K562 (cell line): ENCODE results near the gene SLC4A1. TPM values are rescaled to one million over a fixed set of nuclear protein-coding genes. Genes with fewer than 3 reads are reported as not detected.
A peak's percentile ranks its signal among the peaks of the same experiment; 100 is the strongest.

Source experiments
- C11orf30 ChIP-seq: fragments of 450-650 bp; IDR thresholded peaks from 2 replicates; pipeline ENCODE4 v1.6.1; 2016; ENCODE audit warnings: low read depth, mild to moderate bottlenecking
- CBFA2T3 ChIP-seq: fragments of 450-650 bp; IDR thresholded peaks from 2 replicates; pipeline ENCODE4 v1.6.1; 2017
- CBX8 ChIP-seq: fragments of 200-600 bp; sonication (generic); IDR thresholded peaks from 2 replicates; pipeline ENCODE4 v1.6.1; 2012; ENCODE audit warnings: borderline replicate concordance, mixed run types, low read depth, mild to moderate bottlenecking, moderate library complexity, mixed read lengths, low read length, control low read depth, inconsistent platforms; ENCODE audit not compliant: poor library complexity, severe bottlenecking; ENCODE audit errors: extremely low read depth
- CREM ChIP-seq: IDR thresholded peaks from 2 replicates; pipeline ENCODE4 v1.6.1; 2014; ENCODE audit warnings: antibody characterized with exemption, low read depth
- DPF2 ChIP-seq: fragments of 450-650 bp; IDR thresholded peaks from 2 replicates; pipeline ENCODE4 v1.6.1; 2016
- E2F6 ChIP-seq, 2 experiments: IDR thresholded peaks; 2 replicates each; pipeline ENCODE4 v1.6.1; 2011; ENCODE audit warnings: borderline replicate concordance in 1 of 2, control low read depth in 1 of 2, low read depth in 1 of 2, low read length in 1 of 2, mild to moderate bottlenecking in 1 of 2, mixed read lengths in 1 of 2, moderate library complexity in 1 of 2; ENCODE audit not compliant: insufficient read depth in 1 of 2, insufficient read length in 1 of 2, poor library complexity in 1 of 2, severe bottlenecking in 1 of 2; ENCODE audit errors: extremely low read depth in 1 of 2
- FOXK2 ChIP-seq, 2 experiments: fragments of 450-650 bp; IDR thresholded peaks in 1 of 2; conservative IDR thresholded peaks in 1 of 2; 2 replicates each; pipeline ENCODE4 v1.6.1; 2016; ENCODE audit warnings: low read depth in 2 of 2, mild to moderate bottlenecking in 1 of 2
- FOXP4 ChIP-seq: sonication (generic); formaldehyde crosslinking; IDR thresholded peaks from 2 replicates; pipeline ENCODE4 v1.8.0; 2022; ENCODE audit warnings: mild to moderate bottlenecking, missing genetic modification reagents, borderline replicate concordance
- KLF16 ChIP-seq: IDR thresholded peaks from 2 replicates; pipeline ENCODE4 v1.6.1; 2016; ENCODE audit warnings: antibody characterized with exemption
- L3MBTL2 ChIP-seq: fragments of 450-650 bp; IDR thresholded peaks from 2 replicates; pipeline ENCODE4 v1.6.1; 2016; ENCODE audit warnings: mild to moderate bottlenecking, moderate library complexity
- MCM5 ChIP-seq: fragments of 450-650 bp; IDR thresholded peaks from 2 replicates; pipeline ENCODE4 v1.6.1; 2016; ENCODE audit warnings: low read depth
- NONO ChIP-seq, 2 experiments: fragments of 200-400 bp in 1 of 2; fragments of 450-650 bp in 1 of 2; formaldehyde crosslinking in 1 of 2; IDR thresholded peaks; 2 replicates each; pipeline ENCODE4 v1.6.1; 2017; ENCODE audit warnings: low read depth in 2 of 2, mild to moderate bottlenecking in 2 of 2, moderate library complexity in 2 of 2, low read length in 1 of 2
- POLR2G ChIP-seq: fragments of 200-400 bp; formaldehyde crosslinking; IDR thresholded peaks from 2 replicates; pipeline ENCODE4 v1.6.1; 2017; ENCODE audit warnings: low read depth, mild to moderate bottlenecking, antibody characterized with exemption, low read length, moderate library complexity
- POLR3A ChIP-seq: IDR thresholded peaks from 2 replicates; pipeline ENCODE4 v1.6.1; 2011; ENCODE audit warnings: borderline replicate concordance, mild to moderate bottlenecking, moderate library complexity; ENCODE audit not compliant: insufficient read length, insufficient read depth; ENCODE audit errors: extremely low read depth
- RBM34 ChIP-seq: fragments of 200-400 bp; formaldehyde crosslinking; IDR thresholded peaks from 2 replicates; pipeline ENCODE4 v1.6.1; 2018; ENCODE audit warnings: low read length, borderline replicate concordance; ENCODE audit not compliant: insufficient read depth
- TCF7 ChIP-seq: sonication (generic); IDR thresholded peaks from 2 replicates; pipeline ENCODE4 v1.6.1; 2016; ENCODE audit warnings: antibody characterized with exemption, borderline replicate concordance
- THRB ChIP-seq: fragments of 450-650 bp; formaldehyde crosslinking; conservative IDR thresholded peaks from 2 replicates; pipeline ENCODE4 v1.4.0; 2022; ENCODE audit warnings: mild to moderate bottlenecking, missing genetic modification characterization
- polyA plus RNA-seq, 8 experiments: library from polyadenylated mRNA; depleted of rRNA in 4 of 8; stranded (reverse) in 5 of 8; unstranded in 3 of 8; fragments of >200 nt; fragmentation: Nextera tagmentation in 2 of 8; fragmentation: Illumina TruSeq in 1 of 8; extraction: Ambion mirVana in 2 of 8; extraction: Trizol in 1 of 8; gene quantifications; 2 replicates each; pipeline versions ENCODE4 v1.2.1 to v1.2.3, GENCODE V29; 2011 to 2014; ENCODE audit warnings: inconsistent platforms in 1 of 8, missing spikeins in 1 of 8
- total RNA-seq, 7 experiments: library from RNA; depleted of rRNA in 6 of 7; stranded (reverse); fragments of >200 nt in 6 of 7; fragmentation: Illumina TruSeq in 2 of 7; extraction: Trizol in 2 of 7; gene quantifications; 2 replicates each; pipeline versions ENCODE4 v1.2.1 to v1.2.3, GENCODE V29; 2011 to 2021; ENCODE audit warnings: low replicate concordance in 1 of 7
- TF ChIP-seq, protein P1 (sequence below): conservative IDR thresholded peaks from 2 replicates; pipeline ENCODE4 v1.6.1; 2011; ENCODE audit warnings: low read depth, mild to moderate bottlenecking, low read length; ENCODE audit not compliant: control insufficient read depth
- TF ChIP-seq, protein P2 (sequence below), 2 experiments: fragments of 250-450 bp in 1 of 2; fragments of 450-650 bp in 1 of 2; sonication (Bioruptor Pico) in 1 of 2; IDR thresholded peaks; 2 replicates each; pipeline versions ENCODE4 v1.6.1 to v1.8.0; 2016 to 2021; ENCODE audit warnings: mild to moderate bottlenecking in 2 of 2, moderate library complexity in 2 of 2, missing compliant biosample characterization in 1 of 2, missing genetic modification characterization in 1 of 2

Gene SLC4A1
- total and polyA plus RNA-seq, 9 of the 15 experiments (the other 6 are each of a cell fraction or from before 2014, with no cell fraction given): 0.14 to 1.00 (median 0.53) TPM

DNA sequence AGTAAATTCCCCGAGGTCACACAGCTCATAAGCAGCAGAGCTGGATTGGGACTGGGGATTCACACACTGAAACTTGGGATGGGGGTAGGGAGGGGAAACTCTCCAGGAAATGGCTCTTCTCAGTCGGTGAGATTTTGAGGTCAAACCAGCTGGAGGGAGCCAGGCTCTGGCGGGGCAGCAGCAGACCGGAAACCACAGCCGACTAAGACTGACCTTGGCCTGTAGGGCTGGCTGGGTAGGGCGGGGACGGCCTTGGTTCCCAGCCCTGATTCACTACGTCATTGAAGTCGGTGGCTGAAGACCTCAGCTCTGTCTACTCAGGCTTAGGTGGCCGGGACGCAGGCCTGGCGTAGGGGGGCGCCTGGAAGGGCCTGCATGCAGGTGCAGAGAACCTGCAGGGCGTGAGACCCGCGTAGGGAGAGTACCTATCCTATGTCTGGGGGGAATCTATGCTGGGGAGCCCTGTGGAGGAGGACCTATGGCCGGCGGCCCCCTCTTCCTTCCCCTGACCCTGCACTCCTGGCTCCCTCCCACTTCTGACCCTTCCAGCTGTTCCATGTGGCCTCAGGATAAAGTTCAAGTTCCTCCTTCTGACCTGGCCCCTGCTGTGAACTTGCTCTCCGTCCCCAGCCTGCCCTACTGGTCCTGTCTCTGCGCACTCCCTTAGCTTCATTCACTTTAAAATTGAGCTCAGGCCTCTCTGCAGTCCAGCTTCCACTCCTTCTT, 11.9 kb upstream of the SLC4A1 start (continued):
- TF ChIP-seq, protein P1, sequence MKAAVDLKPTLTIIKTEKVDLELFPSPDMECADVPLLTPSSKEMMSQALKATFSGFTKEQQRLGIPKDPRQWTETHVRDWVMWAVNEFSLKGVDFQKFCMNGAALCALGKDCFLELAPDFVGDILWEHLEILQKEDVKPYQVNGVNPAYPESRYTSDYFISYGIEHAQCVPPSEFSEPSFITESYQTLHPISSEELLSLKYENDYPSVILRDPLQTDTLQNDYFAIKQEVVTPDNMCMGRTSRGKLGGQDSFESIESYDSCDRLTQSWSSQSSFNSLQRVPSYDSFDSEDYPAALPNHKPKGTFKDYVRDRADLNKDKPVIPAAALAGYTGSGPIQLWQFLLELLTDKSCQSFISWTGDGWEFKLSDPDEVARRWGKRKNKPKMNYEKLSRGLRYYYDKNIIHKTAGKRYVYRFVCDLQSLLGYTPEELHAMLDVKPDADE: peak; percentile 70; the same call in 1 of the 2 replicates
- TF ChIP-seq TCF7: no peak
- no peak for TF ChIP-seq C11orf30
- no peak for TF ChIP-seq FOXP4 (CRISPR knock-in tag)
- peak; percentile 60 for TF ChIP-seq L3MBTL2
- 0 out of 2 replicates have a peak, but pooled peaks have one; percentile 35 for TF ChIP-seq KLF16
- peak in 1 of 2 experiments; percentile 12 for TF ChIP-seq E2F6 (IDR thresholded peaks at IDR 0.05; ENCODE audit: borderline replicate concordance in 1 of 2, extremely low read depth in 1 of 2, insufficient read depth in 1 of 2, insufficient read length in 1 of 2, low read depth in 1 of 2, low read length in 1 of 2, poor library complexity in 1 of 2, severe bottlenecking in 1 of 2)
- TF ChIP-seq POLR2G: peak; percentile 66; the same call in 1 of the 2 replicates
- peak; percentile 61; the same call in 1 of the 2 replicates for TF ChIP-seq DPF2
- no peak for TF ChIP-seq RBM34
- no peak for TF ChIP-seq THRB (CRISPR knock-in tag)
- TF ChIP-seq CBFA2T3: peak; percentile 48; the same call in 1 of the 2 replicates
- TF ChIP-seq, protein P2, sequence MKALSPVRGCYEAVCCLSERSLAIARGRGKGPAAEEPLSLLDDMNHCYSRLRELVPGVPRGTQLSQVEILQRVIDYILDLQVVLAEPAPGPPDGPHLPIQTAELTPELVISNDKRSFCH (CRISPR knock-in tag; IDR thresholded peaks at IDR 0.05): no peak
- TF ChIP-seq, protein P2 (tag; IDR thresholded peaks at IDR 0.05): peak; percentile 56; the same call in 1 of the 2 replicates
- no peak for TF ChIP-seq MCM5
- TF ChIP-seq POLR3A: no peak
- no peak for TF ChIP-seq CBX8
- TF ChIP-seq NONO (IDR thresholded peaks at IDR 0.05; ENCODE audit: low read depth in 2 of 2, low read length in 1 of 2): 0 out of 4 replicates have a peak, but pooled peaks of 1 of the 2 experiments have one; percentile 10
- TF ChIP-seq FOXK2 (conservative IDR thresholded peaks at IDR 0.05 in 1 of 2, IDR thresholded peaks at IDR 0.05 in 1 of 2; ENCODE audit: low read depth in 2 of 2): no peak
- peak; percentile 91 for TF ChIP-seq CREM
